ENCODE data around the gene SLC6A18.

The SLC6A18 gene

GRCh38 chr5:1184163-1184470 is 41.1 kb upstream of the SLC6A18 start:
- DNase-seq (ENCODE audit: low read depth): no peak
- H3K4me3 ChIP-seq (ENCODE audit: control insufficient read depth, low read depth, low read length): no peak overlapping the region
- no peak for TF ChIP-seq CTCF (IDR thresholded peaks at IDR 0.05; ENCODE audit: control insufficient read depth, insufficient read depth, low read depth, low read length, missing control alignments)

GRCh38 chr5:1184481-1184880 is 40.7 kb upstream of the SLC6A18 start:
- no peak for DNase-seq (ENCODE audit: low read depth)
- H3K4me3 ChIP-seq (ENCODE audit: control insufficient read depth, low read depth, low read length): no peak overlapping the region
- TF ChIP-seq CTCF (IDR thresholded peaks at IDR 0.05; ENCODE audit: control insufficient read depth, insufficient read depth, low read depth, low read length, missing control alignments): no peak

- DNase-seq (ENCODE audit: low read depth): no peak
- H3K4me3 ChIP-seq (ENCODE audit: control insufficient read depth, low read depth, low read length): no peak overlapping the region
- TF ChIP-seq CTCF (IDR thresholded peaks at IDR 0.05; ENCODE audit: control insufficient read depth, insufficient read depth, low read depth, low read length, missing control alignments): no peak
Observed at GRCh38 chr5:1185038-1185627, 40.0 kb upstream of the SLC6A18 start.

GRCh38 chr5:1185629-1186350 is 39.4 kb upstream of the SLC6A18 start:
- H3K4me3 ChIP-seq (ENCODE audit: control insufficient read depth, low read depth, low read length): no peak overlapping the region
- no peak for DNase-seq (ENCODE audit: low read depth)
- TF ChIP-seq CTCF (IDR thresholded peaks at IDR 0.05; ENCODE audit: control insufficient read depth, insufficient read depth, low read depth, low read length, missing control alignments): no peak

GRCh38 chr5:1186351-1187233 is 38.6 kb upstream of the SLC6A18 start:
- DNase-seq (ENCODE audit: low read depth): no peak
- TF ChIP-seq CTCF (IDR thresholded peaks at IDR 0.05; ENCODE audit: control insufficient read depth, insufficient read depth, low read depth, low read length, missing control alignments): no peak
- H3K4me3 ChIP-seq (ENCODE audit: control insufficient read depth, low read depth, low read length): no peak overlapping the region

GRCh38 chr5:1187234-1187949 is 37.8 kb upstream of the SLC6A18 start:
- no peak for TF ChIP-seq CTCF (IDR thresholded peaks at IDR 0.05; ENCODE audit: control insufficient read depth, insufficient read depth, low read depth, low read length, missing control alignments)

More at GRCh38 chr5:1187234-1187949, 37.8 kb upstream of the SLC6A18 start:
- no peak overlapping the region for H3K4me3 ChIP-seq (ENCODE audit: control insufficient read depth, low read depth, low read length)
- no peak for DNase-seq (ENCODE audit: low read depth)
